Bronchial epithelial cell (primary cell): ENCODE data around the gene ARAP2. TPM values are rescaled to one million over a fixed set of nuclear protein-coding genes. Genes with fewer than 3 reads are reported as not detected.

ENCODE experiments used
- DNase-seq: peaks from one replicate; pipeline ENCODE4 v3.0.0-alpha.2; 2010; ENCODE audit warnings: low read depth
- FAIRE-seq: peaks from 2 replicates; lab custom pipeline; 2011; peaks lifted over from hg19 to GRCh38; lab: Jason Lieb, UNC
- H3K27me3 ChIP-seq: 2 replicates; pipeline ENCODE4 v1.5.1; 2011; ENCODE audit warnings: low read length; ENCODE audit not compliant: control insufficient read depth, insufficient read depth
- H3K36me3 ChIP-seq: 2 replicates; pipeline ENCODE4 v1.5.1; 2011; ENCODE audit warnings: low read length; ENCODE audit not compliant: control insufficient read depth, insufficient read depth
- H3K4me3 ChIP-seq: 2 replicates; pipeline ENCODE4 v1.5.1; 2011; ENCODE audit warnings: mild to moderate bottlenecking, low read depth, low read length, control low read depth
- CTCF ChIP-seq: IDR thresholded peaks from 2 replicates; pipeline ENCODE4 v1.5.1; 2011; ENCODE audit warnings: mild to moderate bottlenecking, moderate library complexity, low read length, control low read depth, inconsistent platforms; ENCODE audit not compliant: insufficient read depth, severe bottlenecking
- total RNA-seq: library from RNA; depleted of rRNA; stranded (reverse); fragments of >200 nt; gene quantifications from 2 replicates; pipeline ENCODE4 v1.2.1, GENCODE V29; 2014

The ARAP2 gene
- total RNA-seq, 1 donor from 2014 or later = 46.3 TPM

- no peak for FAIRE-seq
- H3K27me3 ChIP-seq = no peaks in the 10 kb centered on the region
- TF ChIP-seq CTCF = no peak
- DNase-seq = no peak
- peaks cover 2% of the 10 kb centered on the region for H3K36me3 ChIP-seq
- no peak overlapping the region for H3K4me3 ChIP-seq
Measured at GRCh38 chr4:36137336-36137735, 107.0 kb downstream of the ARAP2 start.

DNA sequence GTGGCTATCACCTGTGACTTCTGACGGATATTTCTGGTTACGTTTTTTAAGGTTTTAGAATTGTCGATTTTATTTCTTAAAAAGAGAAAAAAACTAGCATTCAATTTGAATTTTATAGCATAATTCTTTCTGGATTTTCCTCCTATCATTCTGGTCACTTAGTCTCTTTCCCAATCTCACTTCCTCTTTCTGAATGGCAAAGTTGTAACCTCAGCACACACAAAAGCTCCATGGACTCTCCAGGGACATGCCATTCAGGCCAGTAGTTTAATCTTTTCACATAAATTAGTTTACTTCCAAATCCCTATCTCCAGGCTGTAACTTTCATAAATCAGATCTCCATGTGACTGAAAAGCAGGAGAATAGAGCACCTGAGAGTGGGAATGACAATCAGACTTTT is 110.7 kb downstream of the ARAP2 start:
- Histone ChIP-seq H3K4me3 (no peak overlapping the region), H3K27me3 (no peaks in the 10 kb centered on the region), H3K36me3 (peaks cover 2% of the 10 kb centered on the region)
- FAIRE-seq = no peak
- DNase-seq = no peak
- TF ChIP-seq CTCF = no peak

DNA sequence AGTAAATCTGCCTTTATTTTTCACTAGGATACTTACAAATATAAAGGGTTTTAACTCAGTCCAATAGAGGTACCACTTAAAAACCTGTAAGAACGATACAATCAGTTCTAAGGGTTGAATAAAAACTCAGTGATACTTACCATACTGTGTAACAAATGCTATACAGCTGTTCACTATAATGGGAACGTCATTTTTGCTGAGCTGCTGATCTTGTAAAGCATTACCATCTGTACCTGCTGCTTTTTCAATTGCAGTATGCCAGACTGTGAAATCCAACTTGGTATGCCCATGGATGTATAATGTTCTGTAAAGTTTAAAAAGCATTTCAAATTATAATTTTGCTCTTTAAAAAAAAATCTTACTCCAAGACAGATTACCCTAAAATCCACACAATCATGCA is 111.2 kb downstream of the ARAP2 start:
- Histone ChIP-seq H3K4me3 (no peak overlapping the region), H3K27me3 (no peaks in the 10 kb centered on the region), H3K36me3 (peaks cover 2% of the 10 kb centered on the region)
- FAIRE-seq (no peak), DNase-seq (no peak)
- TF ChIP-seq CTCF = no peak

DNA sequence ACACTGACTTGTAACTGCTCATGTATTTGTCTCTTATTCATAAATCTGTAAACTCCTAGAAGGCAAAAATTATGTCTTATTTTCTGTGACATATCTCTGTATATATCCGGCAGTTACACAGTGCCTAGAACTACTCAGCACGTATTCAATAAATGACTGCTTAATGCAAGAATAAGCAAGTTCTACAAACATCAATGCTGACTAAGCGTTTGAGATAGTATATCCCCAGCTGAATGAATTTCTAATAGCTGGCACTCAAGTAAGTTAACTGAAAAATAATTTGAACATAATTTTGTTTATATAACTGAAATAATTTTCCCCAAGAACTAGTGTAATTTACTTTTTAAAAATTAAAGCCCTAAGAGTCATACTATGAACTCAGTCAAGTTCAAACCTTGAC is 113.7 kb downstream of the ARAP2 start:
- DNase-seq = no peak
- H3K36me3 ChIP-seq = peaks cover 2% of the 10 kb centered on the region
- no peak for FAIRE-seq

DNA sequence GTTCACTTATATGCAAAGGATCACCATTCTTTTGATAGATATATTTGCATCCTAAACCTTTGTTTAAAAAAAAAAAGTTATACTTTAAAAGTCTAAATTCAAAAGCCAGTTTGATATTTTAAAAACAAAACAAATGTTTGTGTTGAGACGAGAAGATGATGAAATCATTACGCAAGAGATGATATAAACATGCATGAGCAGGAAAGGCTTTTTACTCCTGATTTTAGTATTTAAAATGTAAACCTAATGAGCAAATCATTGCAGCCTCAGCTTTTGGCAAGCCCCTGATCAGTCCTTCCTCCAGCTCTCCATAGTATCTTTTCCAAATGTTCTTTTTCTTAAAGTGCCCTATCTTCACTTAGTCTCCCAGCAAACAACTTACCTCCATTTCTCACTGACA is 115.6 kb downstream of the ARAP2 start:
- DNase-seq (peak; percentile 51), FAIRE-seq (no peak)
- peaks cover 2% of the 10 kb centered on the region for H3K36me3 ChIP-seq
- H3K27me3 ChIP-seq = no peaks in the 10 kb centered on the region
- H3K4me3 ChIP-seq = no peak overlapping the region
- no peak for TF ChIP-seq CTCF

More for the DNA sequence above, 113.7 kb downstream of the ARAP2 start:
- Histone ChIP-seq H3K27me3 (no peaks in the 10 kb centered on the region), H3K4me3 (no peak overlapping the region)
- no peak for TF ChIP-seq CTCF

- DNase-seq (no peak), FAIRE-seq (no peak)
- H3K27me3 ChIP-seq = no peaks in the 10 kb centered on the region
- no peaks in the 10 kb centered on the region for H3K36me3 ChIP-seq
- TF ChIP-seq CTCF = no peak
- no peak overlapping the region for H3K4me3 ChIP-seq
Measured at GRCh38 chr4:36123906-36124305, 120.4 kb downstream of the ARAP2 start.
